Measurements from ENCODE around the gene KRTAP1-5.

DNA sequence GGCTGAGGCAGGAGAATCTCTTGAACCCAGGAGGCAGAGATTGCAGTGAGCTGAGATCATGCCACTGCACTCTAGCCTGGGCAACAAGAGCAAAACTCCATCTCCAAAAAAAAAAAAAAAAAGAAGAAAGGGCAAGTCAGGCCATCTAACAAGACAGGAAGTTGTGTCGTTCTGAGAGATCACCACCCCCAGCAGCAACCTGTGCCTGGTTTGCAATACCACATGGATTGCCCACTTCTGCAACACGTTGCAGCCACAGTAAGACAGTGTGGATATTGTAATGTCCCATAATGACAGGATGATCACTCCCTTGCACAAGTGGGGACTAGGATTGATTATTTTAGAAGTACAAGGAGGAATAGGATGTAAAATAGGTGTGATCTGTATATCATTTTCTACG, 42.0 kb upstream of the KRTAP1-5 start:
- TF ChIP-seq EZH2 (IDR thresholded peaks at IDR 0.05; ENCODE audit: insufficient read depth, low read length) = no peak
- TF ChIP-seq, protein P1, sequence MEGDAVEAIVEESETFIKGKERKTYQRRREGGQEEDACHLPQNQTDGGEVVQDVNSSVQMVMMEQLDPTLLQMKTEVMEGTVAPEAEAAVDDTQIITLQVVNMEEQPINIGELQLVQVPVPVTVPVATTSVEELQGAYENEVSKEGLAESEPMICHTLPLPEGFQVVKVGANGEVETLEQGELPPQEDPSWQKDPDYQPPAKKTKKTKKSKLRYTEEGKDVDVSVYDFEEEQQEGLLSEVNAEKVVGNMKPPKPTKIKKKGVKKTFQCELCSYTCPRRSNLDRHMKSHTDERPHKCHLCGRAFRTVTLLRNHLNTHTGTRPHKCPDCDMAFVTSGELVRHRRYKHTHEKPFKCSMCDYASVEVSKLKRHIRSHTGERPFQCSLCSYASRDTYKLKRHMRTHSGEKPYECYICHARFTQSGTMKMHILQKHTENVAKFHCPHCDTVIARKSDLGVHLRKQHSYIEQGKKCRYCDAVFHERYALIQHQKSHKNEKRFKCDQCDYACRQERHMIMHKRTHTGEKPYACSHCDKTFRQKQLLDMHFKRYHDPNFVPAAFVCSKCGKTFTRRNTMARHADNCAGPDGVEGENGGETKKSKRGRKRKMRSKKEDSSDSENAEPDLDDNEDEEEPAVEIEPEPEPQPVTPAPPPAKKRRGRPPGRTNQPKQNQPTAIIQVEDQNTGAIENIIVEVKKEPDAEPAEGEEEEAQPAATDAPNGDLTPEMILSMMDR (IDR thresholded peaks at IDR 0.05; ENCODE audit: insufficient read depth, low read depth, low read length) = no peak
